K562 (cell line): ENCODE measurements around the gene MEF2D. TPM values are rescaled to one million over a fixed set of nuclear protein-coding genes. Genes with fewer than 3 reads are reported as not detected.

Experiments used
- ARID2 ChIP-seq: fragments of 450-650 bp; IDR thresholded peaks from 2 replicates; pipeline ENCODE4 v1.6.1; 2017; ENCODE audit warnings: antibody characterized with exemption, mild to moderate bottlenecking
- CBFA2T3 ChIP-seq: fragments of 450-650 bp; IDR thresholded peaks from 2 replicates; pipeline ENCODE4 v1.6.1; 2017
- DPF2 ChIP-seq: fragments of 450-650 bp; IDR thresholded peaks from 2 replicates; pipeline ENCODE4 v1.6.1; 2016
- E2F8 ChIP-seq: fragments of 450-650 bp; IDR thresholded peaks from 2 replicates; pipeline ENCODE4 v1.7.1; 2018; ENCODE audit warnings: mild to moderate bottlenecking, low read depth; ENCODE audit not compliant: partially characterized antibody
- EGR1 ChIP-seq: fragments of 450-650 bp; conservative IDR thresholded peaks from 2 replicates; pipeline ENCODE4 v1.6.1; 2017; ENCODE audit warnings: mild to moderate bottlenecking
- LARP7 ChIP-seq: fragments of 450-650 bp; IDR thresholded peaks from 2 replicates; pipeline ENCODE4 v1.6.1; 2016
- NFIX ChIP-seq: fragments of 250-450 bp; sonication (Bioruptor Pico); IDR thresholded peaks from 2 replicates; pipeline ENCODE4 v1.4.0; 2020; ENCODE audit warnings: low read depth, mild to moderate bottlenecking, moderate library complexity
- OTX1 ChIP-seq: fragments of 450-650 bp; formaldehyde crosslinking; IDR thresholded peaks from 2 replicates; pipeline ENCODE4 v1.4.0; 2022; ENCODE audit warnings: mild to moderate bottlenecking
- RAD21 ChIP-seq, 2 experiments: fragments of 250-450 bp in 1 of 2; fragments of 450-650 bp in 1 of 2; sonication (Bioruptor Pico) in 1 of 2; formaldehyde crosslinking in 1 of 2; IDR thresholded peaks in 1 of 2; conservative IDR thresholded peaks in 1 of 2; 2 replicates each; pipeline versions ENCODE4 v1.4.0 to v1.8.0; 2020 to 2022; ENCODE audit warnings: mild to moderate bottlenecking in 2 of 2, moderate library complexity in 1 of 2
- STAT5B ChIP-seq: fragments of 250-450 bp; sonication (Bioruptor Pico); IDR thresholded peaks from 2 replicates; pipeline ENCODE4 v1.8.0; 2021; ENCODE audit warnings: mild to moderate bottlenecking, inconsistent platforms
- TBP ChIP-seq: optimal IDR thresholded peaks from 2 replicates; pipeline ENCODE3; 2011; ENCODE audit warnings: low read depth, low read length, improper control_type of control experiment
- polyA plus RNA-seq, 8 experiments: library from polyadenylated mRNA; depleted of rRNA in 4 of 8; stranded (reverse) in 5 of 8; unstranded in 3 of 8; fragments of >200 nt; fragmentation: Nextera tagmentation in 2 of 8; fragmentation: Illumina TruSeq in 1 of 8; extraction: Ambion mirVana in 2 of 8; extraction: Trizol in 1 of 8; gene quantifications; 2 replicates each; pipeline versions ENCODE4 v1.2.1 to v1.2.3, GENCODE V29; 2011 to 2014; ENCODE audit warnings: inconsistent platforms in 1 of 8, missing spikeins in 1 of 8
- total RNA-seq, 7 experiments: library from RNA; depleted of rRNA in 6 of 7; stranded (reverse); fragments of >200 nt in 6 of 7; fragmentation: Illumina TruSeq in 2 of 7; extraction: Trizol in 2 of 7; gene quantifications; 2 replicates each; pipeline versions ENCODE4 v1.2.1 to v1.2.3, GENCODE V29; 2011 to 2021; ENCODE audit warnings: low replicate concordance in 1 of 7
- TF ChIP-seq, protein P1 (sequence below): sonication (generic); formaldehyde crosslinking; IDR thresholded peaks from 2 replicates; pipeline ENCODE4 v1.8.0; 2023; ENCODE audit warnings: mild to moderate bottlenecking, missing genetic modification reagents
- TF ChIP-seq, protein P2 (sequence below), 2 experiments: fragments of 450-650 bp; conservative IDR thresholded peaks; 2 replicates each; pipeline ENCODE4 v1.6.1; 2017; ENCODE audit warnings: mild to moderate bottlenecking in 2 of 2, moderate library complexity in 2 of 2
- TF ChIP-seq, protein P3 (sequence below), 3 experiments: IDR thresholded peaks in 2 of 3; conservative IDR thresholded peaks in 1 of 3; 2 replicates each; pipeline ENCODE4 v1.5.1; 2011 to 2012; ENCODE audit warnings: low read length in 3 of 3, mild to moderate bottlenecking in 3 of 3, control low read depth in 2 of 3, improper control_type of control experiment in 1 of 3, inconsistent platforms in 1 of 3, low read depth in 1 of 3, mixed read lengths in 1 of 3, moderate library complexity in 1 of 3; ENCODE audit not compliant: insufficient read depth in 2 of 3

Gene MEF2D
- total and polyA plus RNA-seq, 9 of the 15 experiments (the other 6 are each of a cell fraction or from before 2014, with no cell fraction given): 0.10 to 19.5 (median 2.6) TPM

DNA sequence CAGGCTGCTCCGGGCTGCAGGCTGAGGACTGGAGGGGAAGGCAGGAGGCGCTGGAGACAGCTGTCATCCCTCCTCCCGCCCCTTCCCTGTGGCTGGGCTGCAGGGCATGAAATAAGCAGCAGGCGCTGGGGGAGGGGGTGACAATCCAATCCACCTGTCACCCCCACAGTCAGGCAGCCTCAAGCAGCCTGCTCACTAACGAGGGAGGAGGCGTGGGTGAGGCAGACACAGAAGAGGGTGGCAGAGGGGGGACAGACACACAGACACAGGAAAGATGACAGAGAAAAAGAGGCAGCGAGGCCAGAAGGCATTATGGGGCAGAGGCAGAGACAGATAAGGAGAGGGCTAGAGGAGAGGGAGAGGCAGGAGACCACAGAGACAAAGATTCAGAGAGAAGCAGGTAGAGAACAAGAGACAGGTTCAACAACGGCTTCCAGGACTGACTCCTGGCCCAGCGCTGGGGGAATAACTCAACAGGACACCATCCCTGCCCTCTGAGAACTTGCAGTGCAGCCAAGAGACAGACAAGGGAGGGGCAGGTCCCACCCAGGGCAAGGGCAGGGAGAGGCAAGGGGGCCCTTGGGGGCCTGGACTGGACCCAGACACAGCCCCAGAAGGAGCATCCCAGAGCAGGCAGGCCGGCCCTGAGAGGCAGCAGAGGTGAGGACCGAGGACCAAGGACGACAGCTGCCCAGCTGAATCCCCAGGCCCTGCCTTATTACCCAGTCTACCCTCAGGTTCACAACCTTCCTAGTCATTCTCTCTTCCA, 11.2 kb downstream of the MEF2D start (continued):
- TF ChIP-seq E2F8: no peak
- TF ChIP-seq RAD21 (CRISPR knock-in tag; conservative IDR thresholded peaks at IDR 0.05 in 1 of 2, IDR thresholded peaks at IDR 0.05 in 1 of 2): peak in 1 of 2 experiments; percentile 38; a peak in 2 of 4 replicates
- 0 out of 2 replicates have a peak, but pooled peaks have one; percentile 43 for TF ChIP-seq LARP7
- TF ChIP-seq DPF2: peak; percentile 67; the same call in 1 of the 2 replicates
- peak; percentile 81 for TF ChIP-seq EGR1
- TF ChIP-seq, protein P1, sequence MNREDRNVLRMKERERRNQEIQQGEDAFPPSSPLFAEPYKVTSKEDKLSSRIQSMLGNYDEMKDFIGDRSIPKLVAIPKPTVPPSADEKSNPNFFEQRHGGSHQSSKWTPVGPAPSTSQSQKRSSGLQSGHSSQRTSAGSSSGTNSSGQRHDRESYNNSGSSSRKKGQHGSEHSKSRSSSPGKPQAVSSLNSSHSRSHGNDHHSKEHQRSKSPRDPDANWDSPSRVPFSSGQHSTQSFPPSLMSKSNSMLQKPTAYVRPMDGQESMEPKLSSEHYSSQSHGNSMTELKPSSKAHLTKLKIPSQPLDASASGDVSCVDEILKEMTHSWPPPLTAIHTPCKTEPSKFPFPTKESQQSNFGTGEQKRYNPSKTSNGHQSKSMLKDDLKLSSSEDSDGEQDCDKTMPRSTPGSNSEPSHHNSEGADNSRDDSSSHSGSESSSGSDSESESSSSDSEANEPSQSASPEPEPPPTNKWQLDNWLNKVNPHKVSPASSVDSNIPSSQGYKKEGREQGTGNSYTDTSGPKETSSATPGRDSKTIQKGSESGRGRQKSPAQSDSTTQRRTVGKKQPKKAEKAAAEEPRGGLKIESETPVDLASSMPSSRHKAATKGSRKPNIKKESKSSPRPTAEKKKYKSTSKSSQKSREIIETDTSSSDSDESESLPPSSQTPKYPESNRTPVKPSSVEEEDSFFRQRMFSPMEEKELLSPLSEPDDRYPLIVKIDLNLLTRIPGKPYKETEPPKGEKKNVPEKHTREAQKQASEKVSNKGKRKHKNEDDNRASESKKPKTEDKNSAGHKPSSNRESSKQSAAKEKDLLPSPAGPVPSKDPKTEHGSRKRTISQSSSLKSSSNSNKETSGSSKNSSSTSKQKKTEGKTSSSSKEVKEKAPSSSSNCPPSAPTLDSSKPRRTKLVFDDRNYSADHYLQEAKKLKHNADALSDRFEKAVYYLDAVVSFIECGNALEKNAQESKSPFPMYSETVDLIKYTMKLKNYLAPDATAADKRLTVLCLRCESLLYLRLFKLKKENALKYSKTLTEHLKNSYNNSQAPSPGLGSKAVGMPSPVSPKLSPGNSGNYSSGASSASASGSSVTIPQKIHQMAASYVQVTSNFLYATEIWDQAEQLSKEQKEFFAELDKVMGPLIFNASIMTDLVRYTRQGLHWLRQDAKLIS (CRISPR knock-in tag): 0 out of 2 replicates have a peak, but pooled peaks have one; percentile 35
- TF ChIP-seq, protein P2, sequence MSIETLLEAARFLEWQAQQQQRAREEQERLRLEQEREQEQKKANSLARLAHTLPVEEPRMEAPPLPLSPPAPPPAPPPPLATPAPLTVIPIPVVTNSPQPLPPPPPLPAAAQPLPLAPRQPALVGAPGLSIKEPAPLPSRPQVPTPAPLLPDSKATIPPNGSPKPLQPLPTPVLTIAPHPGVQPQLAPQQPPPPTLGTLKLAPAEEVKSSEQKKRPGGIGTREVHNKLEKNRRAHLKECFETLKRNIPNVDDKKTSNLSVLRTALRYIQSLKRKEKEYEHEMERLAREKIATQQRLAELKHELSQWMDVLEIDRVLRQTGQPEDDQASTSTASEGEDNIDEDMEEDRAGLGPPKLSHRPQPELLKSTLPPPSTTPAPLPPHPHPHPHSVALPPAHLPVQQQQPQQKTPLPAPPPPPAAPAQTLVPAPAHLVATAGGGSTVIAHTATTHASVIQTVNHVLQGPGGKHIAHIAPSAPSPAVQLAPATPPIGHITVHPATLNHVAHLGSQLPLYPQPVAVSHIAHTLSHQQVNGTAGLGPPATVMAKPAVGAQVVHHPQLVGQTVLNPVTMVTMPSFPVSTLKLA (conservative IDR thresholded peaks at IDR 0.05): peak in 1 of 2 experiments; percentile 44; a peak in 1 of 4 replicates
- TF ChIP-seq, protein P3, sequence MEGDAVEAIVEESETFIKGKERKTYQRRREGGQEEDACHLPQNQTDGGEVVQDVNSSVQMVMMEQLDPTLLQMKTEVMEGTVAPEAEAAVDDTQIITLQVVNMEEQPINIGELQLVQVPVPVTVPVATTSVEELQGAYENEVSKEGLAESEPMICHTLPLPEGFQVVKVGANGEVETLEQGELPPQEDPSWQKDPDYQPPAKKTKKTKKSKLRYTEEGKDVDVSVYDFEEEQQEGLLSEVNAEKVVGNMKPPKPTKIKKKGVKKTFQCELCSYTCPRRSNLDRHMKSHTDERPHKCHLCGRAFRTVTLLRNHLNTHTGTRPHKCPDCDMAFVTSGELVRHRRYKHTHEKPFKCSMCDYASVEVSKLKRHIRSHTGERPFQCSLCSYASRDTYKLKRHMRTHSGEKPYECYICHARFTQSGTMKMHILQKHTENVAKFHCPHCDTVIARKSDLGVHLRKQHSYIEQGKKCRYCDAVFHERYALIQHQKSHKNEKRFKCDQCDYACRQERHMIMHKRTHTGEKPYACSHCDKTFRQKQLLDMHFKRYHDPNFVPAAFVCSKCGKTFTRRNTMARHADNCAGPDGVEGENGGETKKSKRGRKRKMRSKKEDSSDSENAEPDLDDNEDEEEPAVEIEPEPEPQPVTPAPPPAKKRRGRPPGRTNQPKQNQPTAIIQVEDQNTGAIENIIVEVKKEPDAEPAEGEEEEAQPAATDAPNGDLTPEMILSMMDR (IDR thresholded peaks at IDR 0.05 in 2 of 3, conservative IDR thresholded peaks at IDR 0.05 in 1 of 3; ENCODE audit: insufficient read depth in 2 of 3, low read depth in 1 of 3, low read length in 3 of 3): peak; percentile 17 to 42 (median 37); a peak in 3 of 6 replicates
- no peak for TF ChIP-seq NFIX (CRISPR knock-in tag)
- no peak for TF ChIP-seq STAT5B (CRISPR knock-in tag)
- TF ChIP-seq ARID2: no peak
- peak; percentile 16 for TF ChIP-seq TBP
- TF ChIP-seq CBFA2T3: peak; percentile 51
- 0 out of 2 replicates have a peak, but pooled peaks have one; percentile 46 for TF ChIP-seq OTX1 (CRISPR knock-in tag)
